Subcutaneous adipose tissue (tissue), 4 donors: ENCODE results near the gene MED14. TPM values are rescaled to one million over a fixed set of nuclear protein-coding genes. Genes with fewer than 3 reads are reported as not detected.

Experiments
- CTCF ChIP-seq: fragments of 450-650 bp; IDR thresholded peaks from one replicate; pipeline ENCODE4 v1.5.1; 2016; ENCODE audit warnings: low read depth, mild to moderate bottlenecking, control low read depth, antibody characterized with exemption, moderate library complexity
- total RNA-seq, 4 donors: library from RNA; depleted of rRNA; stranded (reverse); fragments of >200 nt; gene quantifications; one replicate each; pipeline ENCODE4 v1.1.0, GENCODE V29; 2016

MED14 gene
- total RNA-seq, 4 donors from 2014 or later = 24.7 to 39.3 (median 31.8) TPM

- no peak for TF ChIP-seq CTCF
These were observed 91.2 kb downstream of the MED14 start for GRCh38 chrX:40644176-40644575.

DNA sequence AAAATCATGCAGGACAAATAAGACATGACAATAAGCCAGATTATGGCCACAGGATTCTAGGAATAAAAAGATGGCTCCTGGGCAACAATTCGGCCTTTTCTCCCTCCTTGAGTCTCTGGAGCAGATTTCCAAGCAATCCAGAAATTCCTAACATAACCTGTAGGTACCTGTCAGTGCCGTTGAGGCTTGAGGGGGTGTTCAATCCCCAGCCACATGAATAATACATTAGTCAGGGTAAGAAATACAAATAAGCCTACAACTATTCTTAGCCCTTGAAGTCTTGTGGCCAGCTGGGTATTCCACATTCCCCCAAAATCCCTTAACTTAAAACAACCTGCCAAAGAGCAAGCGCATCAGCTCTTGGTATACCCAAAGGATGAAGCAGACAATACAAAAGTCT is 97.7 kb downstream of the MED14 start:
- no peak for TF ChIP-seq CTCF

GRCh38 chrX:40632199-40632598 is 103.1 kb downstream of the MED14 start:
- no peak for TF ChIP-seq CTCF

DNA sequence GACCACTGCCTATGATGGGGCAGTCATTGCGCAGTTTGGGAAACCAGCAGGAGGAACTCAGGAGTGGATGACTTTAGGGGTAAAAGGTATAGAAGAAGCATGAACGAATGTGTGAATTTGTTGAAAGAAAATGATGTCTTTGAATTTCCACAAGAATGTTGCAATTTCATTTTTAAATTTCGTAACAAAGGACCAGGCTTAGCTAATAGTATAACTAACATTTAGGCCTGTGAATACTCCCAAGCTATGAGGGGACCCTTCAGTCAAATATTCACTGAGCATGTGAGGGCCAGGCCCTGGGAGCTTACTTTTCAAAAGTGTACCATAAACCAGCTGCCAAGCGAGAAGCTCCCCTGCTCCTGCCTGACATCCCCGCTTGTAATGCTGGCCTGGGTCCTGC is 106.8 kb downstream of the MED14 start:
- no peak for TF ChIP-seq CTCF

DNA sequence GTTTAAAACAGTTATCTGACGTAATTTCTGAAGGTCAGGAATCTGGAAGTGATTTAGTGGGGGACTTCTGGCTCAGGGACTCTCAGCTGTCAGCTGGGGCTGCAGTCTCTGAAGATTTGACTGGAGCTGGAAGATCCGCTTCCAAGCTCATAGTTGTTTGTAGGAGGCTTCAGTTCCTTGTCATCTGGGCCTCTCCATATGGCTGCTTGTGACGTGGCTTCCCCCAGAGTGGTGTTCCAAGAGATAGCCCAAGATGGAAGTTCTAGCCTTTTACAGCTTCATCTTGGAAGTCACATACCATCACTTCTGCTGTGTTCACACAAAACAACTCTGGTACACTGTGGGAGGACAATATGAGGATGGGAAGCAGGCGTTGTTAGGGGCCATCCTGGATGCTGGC is 110.0 kb downstream of the MED14 start:
- TF ChIP-seq CTCF = no peak

DNA sequence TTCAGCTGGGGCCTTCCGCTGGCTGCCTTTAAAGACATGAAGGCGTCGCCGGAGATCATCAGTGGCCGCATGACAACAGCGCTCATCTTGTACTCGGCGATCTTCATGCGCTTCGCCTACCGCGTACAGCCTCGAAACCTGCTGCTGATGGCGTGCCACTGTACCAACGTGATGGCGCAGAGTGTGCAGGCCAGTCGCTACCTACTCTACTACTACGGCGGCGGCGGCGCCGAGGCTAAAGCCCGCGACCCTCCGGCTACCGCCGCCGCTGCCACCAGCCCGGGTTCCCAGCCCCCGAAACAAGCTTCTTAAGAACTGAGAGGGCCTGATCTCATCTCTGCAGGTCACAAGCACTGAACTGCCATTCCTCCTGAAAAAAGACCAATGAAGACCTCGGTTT is 111.7 kb downstream of the MED14 start:
- no peak for TF ChIP-seq CTCF

- TF ChIP-seq CTCF = no peak
These were observed 112.2 kb downstream of the MED14 start, which contains the start of gene MPC1L for GRCh38 chrX:40623139-40623536. Gene MPC1L (plus strand): TSS chrX:40623428. CDS start chrX:40623566, 138 bp downstream.
